Upper lobe of right lung (tissue), 1 donor: ENCODE data around the gene ERVK3-1. TPM values are rescaled to one million over a fixed set of nuclear protein-coding genes. Genes with fewer than 3 reads are reported as not detected.

Experiments
- ATAC-seq: fragments of 200-7000 bp; cut with Tn5 transposase; one replicate; pipeline ENCODE4 v1.9.1; 2020; ENCODE audit warnings: mild to moderate bottlenecking, moderate library complexity
- DNase-seq: peaks from one replicate; pipeline ENCODE4 v3.0.0-alpha.2; 2020
- H3K27ac ChIP-seq: fragments of 200-600 bp; one replicate; pipeline ENCODE4 v1.8.0; 2022
- H3K27me3 ChIP-seq: fragments of 200-600 bp; one replicate; pipeline ENCODE4 v1.8.0; 2022; ENCODE audit warnings: mild to moderate bottlenecking
- H3K36me3 ChIP-seq: fragments of 200-600 bp; one replicate; pipeline ENCODE4 v1.8.0; 2022
- H3K4me1 ChIP-seq: fragments of 200-600 bp; one replicate; pipeline ENCODE4 v1.8.0; 2022
- H3K4me3 ChIP-seq: fragments of 200-600 bp; one replicate; pipeline ENCODE4 v1.8.0; 2022; ENCODE audit warnings: mild to moderate bottlenecking
- H3K9me3 ChIP-seq: fragments of 200-600 bp; one replicate; pipeline ENCODE4 v1.8.0; 2022
- intact Hi-C: fragments of 100-400 bp; cut with DNase I; formaldehyde crosslinking; loops from one replicate; pipeline ENCODE4 v1.11.0; 2022
- total RNA-seq: library from RNA; stranded (reverse); fragmentation: NEBNext Ultra II Directional; extraction: Animal tissue kit (Norgen Biotek cat#: 25700); gene quantifications from one replicate; pipeline ENCODE4 v1.2.1, GENCODE V29; 2021
- TF ChIP-seq, protein P1 (sequence below): fragments of 200-600 bp; IDR thresholded peaks from one replicate; pipeline ENCODE4 v1.8.0; 2022; ENCODE audit warnings: antibody characterized with exemption
- donor health status: DM: no; HTN: yes; CAD: no; lungs with severe emphysema.

The ERVK3-1 gene
- total RNA-seq, 1 donor from 2014 or later, result 34.8 TPM

DNA sequence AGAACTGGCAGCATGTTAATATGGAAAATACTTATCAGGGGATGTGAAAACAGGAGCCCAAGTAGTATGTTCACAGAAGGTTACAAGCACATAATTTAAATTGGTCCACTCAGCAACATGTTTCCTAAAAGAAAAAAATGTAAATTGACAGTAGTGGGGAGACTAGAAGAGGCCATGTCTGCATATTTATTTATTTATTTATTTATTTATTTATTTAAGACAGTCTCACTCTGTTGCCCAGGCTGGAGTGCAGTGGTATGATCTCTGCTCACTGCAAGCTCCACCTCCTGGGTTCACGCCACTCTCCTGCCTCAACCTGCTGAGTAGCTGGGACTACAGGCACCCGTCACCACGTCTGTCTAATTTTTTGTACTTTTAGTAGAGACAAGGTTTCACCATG is 40.1 kb upstream of the ERVK3-1 start:
- H3K27me3 ChIP-seq, result no peaks in the 10 kb centered on the region
- DNase-seq, result no peak
- H3K4me1 ChIP-seq, result no peaks in the 10 kb centered on the region
- H3K4me3 ChIP-seq, result no peak overlapping the region
- H3K27ac ChIP-seq, result no peak overlapping the region
- ATAC-seq, result no peak
- TF ChIP-seq, protein P1, sequence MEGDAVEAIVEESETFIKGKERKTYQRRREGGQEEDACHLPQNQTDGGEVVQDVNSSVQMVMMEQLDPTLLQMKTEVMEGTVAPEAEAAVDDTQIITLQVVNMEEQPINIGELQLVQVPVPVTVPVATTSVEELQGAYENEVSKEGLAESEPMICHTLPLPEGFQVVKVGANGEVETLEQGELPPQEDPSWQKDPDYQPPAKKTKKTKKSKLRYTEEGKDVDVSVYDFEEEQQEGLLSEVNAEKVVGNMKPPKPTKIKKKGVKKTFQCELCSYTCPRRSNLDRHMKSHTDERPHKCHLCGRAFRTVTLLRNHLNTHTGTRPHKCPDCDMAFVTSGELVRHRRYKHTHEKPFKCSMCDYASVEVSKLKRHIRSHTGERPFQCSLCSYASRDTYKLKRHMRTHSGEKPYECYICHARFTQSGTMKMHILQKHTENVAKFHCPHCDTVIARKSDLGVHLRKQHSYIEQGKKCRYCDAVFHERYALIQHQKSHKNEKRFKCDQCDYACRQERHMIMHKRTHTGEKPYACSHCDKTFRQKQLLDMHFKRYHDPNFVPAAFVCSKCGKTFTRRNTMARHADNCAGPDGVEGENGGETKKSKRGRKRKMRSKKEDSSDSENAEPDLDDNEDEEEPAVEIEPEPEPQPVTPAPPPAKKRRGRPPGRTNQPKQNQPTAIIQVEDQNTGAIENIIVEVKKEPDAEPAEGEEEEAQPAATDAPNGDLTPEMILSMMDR, result no peak
- H3K36me3 ChIP-seq, result no peaks in the 10 kb centered on the region
- H3K9me3 ChIP-seq, result peaks cover 98% of the 10 kb centered on the region
- intact Hi-C loops, result no loop called here

DNA sequence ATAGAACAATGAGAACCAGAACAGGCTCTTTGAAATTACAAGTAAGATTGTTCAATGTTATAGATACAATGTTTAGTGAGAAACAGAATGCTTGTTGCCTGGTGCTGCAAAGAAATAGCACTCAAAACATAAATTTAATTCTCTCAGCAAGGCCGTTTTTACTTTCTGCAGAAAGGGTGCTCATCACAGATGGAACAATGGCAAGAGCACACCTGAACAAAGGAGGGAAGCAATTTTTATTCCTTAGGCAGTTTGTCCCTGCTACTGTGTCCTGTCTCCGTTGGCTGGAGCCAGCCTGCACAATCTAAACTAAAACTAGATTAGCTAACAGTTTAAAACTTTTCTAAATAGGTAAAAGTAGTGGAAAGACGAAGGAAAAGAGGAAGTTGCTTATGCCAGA is 36.8 kb upstream of the ERVK3-1 start:
- DNase-seq (no peak), ATAC-seq (no peak)
- no peaks in the 10 kb centered on the region for H3K36me3 ChIP-seq
- H3K4me3 ChIP-seq, result no peak overlapping the region
- peaks cover 97% of the 10 kb centered on the region for H3K9me3 ChIP-seq
- intact Hi-C loops, result no loop called here
- H3K4me1 ChIP-seq, result no peaks in the 10 kb centered on the region
- TF ChIP-seq, protein P1, result no peak
- H3K27me3 ChIP-seq, result no peaks in the 10 kb centered on the region
- no peak overlapping the region for H3K27ac ChIP-seq

DNA sequence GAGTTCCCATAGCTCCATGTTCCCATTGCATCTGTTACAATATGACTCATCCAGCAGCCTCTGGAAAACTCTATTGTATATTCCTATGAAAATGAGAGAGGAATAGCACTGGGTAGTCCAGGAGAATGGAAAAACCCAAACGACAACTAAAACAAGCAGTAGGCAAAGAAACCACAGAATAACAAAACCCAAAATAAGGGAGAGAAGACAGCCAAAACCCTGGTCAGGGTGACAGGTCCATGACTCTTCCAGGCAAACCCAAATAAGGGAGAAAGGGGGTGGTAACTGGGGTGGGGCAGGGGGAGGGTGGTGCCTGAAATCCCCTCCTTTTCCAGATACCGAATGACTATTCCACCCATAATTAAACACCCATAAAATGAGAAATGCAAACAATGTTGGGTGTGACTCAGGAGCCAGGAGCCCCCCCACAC is 30.4 kb upstream of the ERVK3-1 start:
- ATAC-seq (no peak), DNase-seq (no peak)
- Histone ChIP-seq H3K27me3 (no peaks in the 10 kb centered on the region), H3K27ac (no peak overlapping the region), H3K4me1 (peaks cover 10% of the 10 kb centered on the region), H3K4me3 (no peak overlapping the region), H3K36me3 (peaks cover 4% of the 10 kb centered on the region), H3K9me3 (peaks cover 55% of the 10 kb centered on the region)
- TF ChIP-seq, protein P1, result no peak
- intact Hi-C loops, result no loop called here

DNA sequence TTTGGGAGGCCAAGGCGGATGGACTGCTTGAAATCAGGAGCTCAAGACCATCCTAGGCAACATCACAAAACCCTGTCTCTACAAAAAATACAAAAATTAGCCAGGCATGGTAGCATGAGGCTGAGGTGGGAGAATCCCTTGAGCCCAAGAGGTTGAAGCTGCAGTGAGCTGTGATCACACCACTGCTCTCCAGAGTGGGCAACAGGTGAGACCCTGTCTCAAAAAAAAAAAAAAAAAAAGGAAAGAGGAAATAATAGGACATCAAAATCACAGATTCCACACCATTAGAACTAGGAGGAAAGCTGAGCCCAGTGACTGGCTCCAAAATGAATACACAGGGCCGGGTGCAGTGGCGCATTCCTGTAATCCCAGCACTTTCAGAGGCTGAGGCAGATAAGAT is 29.6 kb upstream of the ERVK3-1 start:
- peaks cover 48% of the 10 kb centered on the region for H3K9me3 ChIP-seq
- intact Hi-C loops, result no loop called here

DNA sequence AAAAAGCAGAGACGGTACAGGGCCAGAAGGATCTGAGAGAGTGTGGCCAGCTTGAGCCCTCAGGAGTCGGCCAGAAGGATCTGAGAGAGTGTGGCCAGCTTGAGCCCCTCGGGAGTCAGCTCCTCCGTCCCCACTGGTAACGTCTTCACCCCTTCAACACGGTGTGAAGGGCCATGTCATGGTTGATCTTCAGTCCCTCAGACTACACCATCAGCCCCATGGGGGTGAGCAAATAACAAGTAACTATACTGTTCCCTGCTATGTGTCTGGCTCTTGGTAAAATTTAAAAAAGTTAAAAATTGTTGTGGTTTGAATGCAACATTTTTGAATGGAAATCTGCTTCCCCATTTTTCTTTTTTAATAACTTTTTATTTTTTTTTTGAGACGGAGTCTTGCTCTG is 28.0 kb upstream of the ERVK3-1 start:
- TF ChIP-seq, protein P1, result no peak
- DNase-seq (no peak), ATAC-seq (no peak)
- Histone ChIP-seq H3K4me1 (peaks cover 13% of the 10 kb centered on the region), H3K27ac (no peak overlapping the region), H3K36me3 (peaks cover 4% of the 10 kb centered on the region), H3K4me3 (no peak overlapping the region), H3K9me3 (peaks cover 31% of the 10 kb centered on the region), H3K27me3 (no peaks in the 10 kb centered on the region)
- intact Hi-C loops, result no loop called here

More for the DNA sequence above, 29.6 kb upstream of the ERVK3-1 start:
- Histone ChIP-seq H3K27ac (no peak overlapping the region), H3K27me3 (no peaks in the 10 kb centered on the region), H3K4me3 (no peak overlapping the region), H3K4me1 (peaks cover 13% of the 10 kb centered on the region), H3K36me3 (peaks cover 4% of the 10 kb centered on the region)
- no peak for DNase-seq
- ATAC-seq, result no peak
- TF ChIP-seq, protein P1, result no peak
